Putamen (tissue), 1 donor: Measurements from ENCODE around the gene IDH3G.

Experiments used
- DNase-seq: peaks from one replicate; pipeline ENCODE4 v3.0.0-alpha.2; 2016; ENCODE audit warnings: low spot score

Gene IDH3G

DNA sequence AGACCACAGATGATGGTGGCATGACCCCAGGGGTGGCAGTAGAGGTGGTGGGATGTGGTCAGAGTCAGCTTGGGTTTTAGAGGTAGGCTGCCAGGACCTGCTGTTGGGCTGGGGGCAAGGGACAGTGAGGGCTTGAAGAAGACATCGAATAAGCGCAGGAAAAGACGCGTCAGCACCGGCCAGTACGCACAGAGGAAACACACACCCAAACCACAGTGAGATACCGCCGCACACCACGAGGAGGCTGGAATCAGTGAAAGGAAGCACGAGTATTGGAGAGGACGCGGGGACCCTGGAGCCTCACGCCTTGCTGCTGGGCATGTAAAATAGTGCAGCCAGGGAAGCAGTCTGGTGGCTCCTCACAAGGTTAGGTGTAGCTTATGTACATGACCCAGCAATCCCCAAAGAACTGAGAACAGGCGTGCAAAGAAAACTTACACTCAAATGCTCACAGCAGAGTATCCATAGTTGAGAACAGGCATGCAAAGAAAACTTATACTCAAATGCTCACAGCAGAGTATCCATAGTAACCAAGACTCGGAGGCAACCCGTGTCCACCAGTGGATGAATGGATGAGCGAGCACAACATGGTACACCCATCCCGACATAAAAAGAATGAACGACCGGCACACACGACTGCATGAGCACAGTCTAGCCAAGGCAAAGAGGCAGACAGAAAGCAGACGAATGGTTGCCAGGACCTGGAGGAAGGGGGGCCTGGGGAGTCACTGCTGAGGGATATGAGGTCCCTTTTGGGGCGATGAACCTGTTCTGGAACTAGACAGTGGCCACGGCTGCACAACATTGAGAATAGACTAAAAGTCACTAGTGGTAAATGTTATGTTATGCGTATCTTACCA lies 22.9 kb upstream of the IDH3G start:
- no peak for DNase-seq

DNA sequence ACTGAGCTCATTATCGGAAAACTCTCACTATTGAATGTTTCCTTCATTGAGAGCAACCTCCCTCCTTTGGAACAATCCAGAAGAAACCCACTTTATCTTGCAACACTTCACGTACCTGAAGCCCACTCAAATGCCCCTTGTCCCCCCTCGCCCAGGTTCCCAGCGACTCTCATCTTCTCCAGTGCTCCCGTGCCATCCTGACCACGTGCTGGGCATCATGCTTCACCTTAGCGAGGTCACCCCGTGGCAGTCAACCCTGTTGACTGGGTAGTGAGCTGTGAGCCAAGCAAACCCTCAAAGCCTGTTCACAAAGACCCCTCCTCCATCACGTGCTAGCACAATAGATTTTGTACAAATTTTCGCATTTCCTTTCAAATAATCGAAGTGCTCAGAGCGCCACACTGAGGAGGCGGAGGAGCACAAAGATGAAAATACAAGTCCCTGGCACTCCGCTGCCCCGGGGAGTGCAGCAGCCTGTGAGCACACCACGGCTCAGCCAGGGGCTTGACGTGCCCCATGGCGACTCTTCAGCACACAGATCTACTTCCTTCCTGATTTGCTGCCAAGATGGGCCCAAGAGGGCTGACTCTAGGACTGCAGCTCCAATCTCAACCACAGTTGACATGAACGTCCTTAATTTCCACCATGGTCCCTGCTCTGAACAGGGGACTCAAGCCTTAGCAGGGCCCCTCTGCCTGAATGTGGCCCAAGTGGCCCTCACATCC lies 20.6 kb upstream of the IDH3G start:
- DNase-seq = no peak

DNA sequence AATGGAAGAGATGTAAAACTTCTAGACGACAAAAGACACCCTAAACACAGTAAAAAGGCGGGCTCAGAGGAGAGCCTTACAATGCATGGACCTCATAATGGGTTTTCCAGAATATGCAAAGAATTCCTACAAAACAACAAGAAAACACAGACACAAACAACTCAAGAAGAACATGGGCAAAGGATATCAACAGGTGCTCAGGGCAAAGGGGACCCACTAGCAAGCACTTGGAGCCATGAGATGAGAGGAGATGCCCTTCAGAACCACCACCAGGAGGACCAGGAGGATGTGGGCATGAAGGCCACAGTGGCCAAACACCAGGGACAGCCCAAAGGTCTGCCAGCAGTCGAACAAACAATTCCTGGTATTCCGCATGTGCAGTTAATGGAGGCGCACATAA lies 19.0 kb upstream of the IDH3G start:
- DNase-seq = no peak

DNA sequence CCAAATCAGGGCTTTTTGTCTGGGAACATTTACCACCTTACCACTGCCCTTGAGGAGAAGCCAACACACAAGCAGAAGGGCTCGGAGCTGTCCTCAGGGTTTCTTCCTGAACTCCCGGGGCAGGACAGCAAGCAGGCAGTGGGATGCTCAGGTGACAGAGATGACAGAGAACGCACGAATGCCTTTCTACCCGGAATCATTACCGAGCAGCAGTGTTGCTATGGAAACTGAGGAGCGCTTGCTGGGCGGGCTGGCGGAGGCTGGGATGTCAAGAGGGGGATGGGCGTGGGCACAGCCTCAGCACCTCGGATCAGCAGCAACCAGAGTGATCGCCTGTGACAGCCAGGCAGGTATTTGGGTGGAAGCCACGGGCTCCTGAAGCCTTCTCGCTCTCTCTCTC lies 18.0 kb upstream of the IDH3G start:
- peak; percentile 49 for DNase-seq

DNA sequence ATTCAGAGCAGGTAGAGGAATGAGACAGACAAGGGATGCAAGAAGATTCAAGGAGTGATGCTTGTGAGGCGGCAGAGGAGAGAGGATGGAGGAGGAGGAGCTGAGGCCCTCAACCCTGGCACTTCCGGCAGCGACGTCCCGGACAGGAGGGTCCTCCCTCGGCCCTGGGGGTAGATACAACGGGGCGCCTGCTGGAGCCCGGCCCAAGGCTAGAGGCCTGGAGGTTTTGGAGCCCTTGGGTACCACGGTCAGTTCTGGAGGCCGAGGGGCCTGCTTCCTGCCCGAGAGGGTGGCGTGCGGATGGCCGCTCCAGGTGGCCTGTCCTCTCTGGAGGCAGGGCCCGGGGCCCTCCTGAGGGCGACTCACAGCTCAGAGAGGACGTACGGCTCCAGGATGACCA lies 13.8 kb upstream of the IDH3G start:
- no peak for DNase-seq

DNA sequence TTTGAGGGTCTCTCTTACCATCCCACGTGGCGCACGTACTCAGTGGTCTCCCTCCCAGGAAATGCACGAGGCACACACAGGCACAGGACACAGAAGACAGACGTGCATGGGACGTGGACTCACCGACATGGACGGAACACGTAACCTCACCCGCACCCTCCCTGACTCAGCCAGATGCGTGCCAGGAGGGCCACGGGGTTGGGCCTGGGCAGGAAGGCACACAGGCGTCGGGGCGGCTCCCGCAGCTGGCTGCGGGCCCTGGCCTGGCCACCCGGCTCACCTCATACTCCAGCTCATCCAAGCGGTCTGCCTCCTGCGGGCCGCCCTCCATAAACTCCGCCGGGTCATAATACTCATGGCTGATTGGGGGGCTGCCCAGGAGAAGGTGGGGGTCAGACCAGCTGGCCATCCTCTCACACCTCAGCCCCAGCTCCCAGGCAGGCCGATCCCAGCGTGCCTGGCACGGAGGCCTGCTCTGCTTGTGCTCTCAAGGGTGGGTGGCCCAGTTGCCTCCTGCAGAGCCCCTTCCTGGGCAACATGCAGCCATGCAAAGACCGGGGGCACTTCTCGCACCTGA lies 12.9 kb upstream of the IDH3G start:
- no peak for DNase-seq

DNA sequence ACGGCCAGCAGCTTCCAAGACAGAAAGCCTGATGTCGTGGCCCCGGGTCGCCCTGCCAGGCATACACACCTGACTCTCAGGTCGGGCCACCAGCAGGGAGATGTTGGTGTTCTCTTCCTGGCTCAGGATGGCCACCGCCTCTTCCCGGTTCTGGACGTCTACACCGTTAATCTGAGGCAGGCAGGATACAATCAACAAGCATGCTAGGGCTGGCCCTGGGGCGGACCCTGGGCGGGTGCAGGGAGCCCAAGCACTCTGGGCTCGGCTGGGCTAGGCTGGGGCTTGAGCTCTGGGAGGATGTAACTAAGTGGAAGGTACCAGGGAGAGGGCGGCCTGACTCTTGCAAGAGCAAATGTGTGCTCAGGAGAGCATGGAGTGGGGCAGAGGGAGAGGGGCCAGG lies 11.3 kb upstream of the IDH3G start:
- no peak for DNase-seq

DNA sequence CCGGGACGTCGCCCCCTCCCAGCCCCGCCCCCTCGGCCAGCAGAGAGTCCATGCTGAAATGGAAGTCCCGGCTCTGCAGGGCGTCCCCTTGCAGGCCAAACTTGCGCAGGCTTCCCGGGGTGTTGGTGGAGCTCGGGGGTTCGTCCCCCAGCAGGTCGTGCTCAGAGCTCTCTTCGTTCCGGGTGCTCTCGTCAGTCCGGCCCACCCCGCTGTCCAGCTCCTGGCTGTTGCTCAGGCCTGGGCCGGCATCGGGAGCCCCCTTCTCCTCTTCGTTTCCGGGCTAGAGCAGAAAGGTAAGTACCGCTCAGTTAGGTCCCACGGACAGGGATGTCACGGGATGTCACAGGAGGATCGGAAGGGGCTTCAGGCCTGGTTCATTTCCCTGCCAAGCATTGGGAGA lies 10.4 kb upstream of the IDH3G start:
- DNase-seq = no peak

DNA sequence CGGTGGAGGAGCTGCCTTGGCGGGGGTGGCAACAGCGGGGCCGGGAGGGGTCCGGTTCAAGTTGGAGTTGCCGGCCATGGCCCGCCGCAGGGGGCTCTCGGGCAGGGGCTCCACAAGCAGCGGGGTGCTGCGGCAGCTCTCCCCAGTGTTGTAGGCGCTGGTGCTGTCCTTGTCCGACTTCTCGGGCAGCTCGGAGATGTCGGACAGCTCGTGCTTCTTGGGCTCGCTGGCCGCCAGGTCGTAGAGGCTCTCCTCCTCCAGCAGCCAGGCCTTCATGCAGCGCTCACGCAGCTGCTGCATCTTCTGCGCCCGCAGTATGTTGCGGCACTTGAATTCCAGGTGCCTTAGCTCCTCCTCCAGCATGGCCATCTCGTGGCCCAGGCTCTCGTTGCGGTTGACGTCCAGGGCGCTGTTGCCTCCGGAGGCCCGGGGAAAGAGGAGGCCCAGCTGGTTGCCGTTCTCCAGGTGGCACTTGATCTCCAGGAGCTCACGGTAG lies 10.0 kb upstream of the IDH3G start:
- DNase-seq = no peak

DNA sequence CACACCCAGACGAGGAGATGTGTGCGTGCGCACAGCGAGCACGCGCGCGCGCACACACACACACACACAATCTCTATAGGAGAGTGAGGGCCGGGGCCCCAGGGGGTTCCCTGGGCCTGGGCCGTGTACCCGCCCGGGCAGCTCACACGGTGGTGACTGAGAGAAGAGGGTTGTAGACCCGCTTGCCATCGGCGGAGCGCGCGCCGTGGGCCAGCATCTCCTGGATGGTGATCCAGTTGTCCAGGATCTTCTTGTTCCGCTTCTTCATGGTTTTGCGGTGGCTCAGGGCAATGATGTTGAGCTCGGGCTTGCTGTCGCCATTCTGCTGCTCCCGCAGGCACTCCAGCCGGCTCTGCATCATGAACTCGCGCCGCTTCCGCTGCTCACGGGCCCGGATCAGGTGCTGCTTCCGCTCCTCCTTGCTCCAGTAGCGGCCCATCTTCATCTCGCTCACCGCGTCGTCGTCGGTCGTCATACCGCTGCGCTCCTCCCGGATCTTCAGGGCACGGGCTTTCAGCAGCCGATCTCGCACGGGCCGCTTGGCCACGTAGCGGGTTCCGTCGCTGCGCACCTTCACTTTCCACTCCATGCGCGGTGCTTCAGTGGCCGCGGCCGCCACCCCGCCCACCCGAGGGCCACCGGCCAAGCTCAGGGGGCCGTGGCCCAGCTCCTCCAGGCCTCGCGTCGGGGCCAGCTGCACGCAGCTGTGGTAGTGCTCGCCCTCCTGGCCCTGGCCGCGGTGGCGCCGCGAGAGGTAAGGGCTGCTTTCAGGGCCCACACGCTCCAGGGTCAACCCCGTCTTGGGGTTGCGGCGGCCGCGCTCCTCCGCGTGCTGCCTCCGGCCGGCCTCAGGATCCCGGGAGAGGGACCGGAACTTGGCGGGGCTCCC lies 9.3 kb upstream of the IDH3G start:
- no peak for DNase-seq

DNA sequence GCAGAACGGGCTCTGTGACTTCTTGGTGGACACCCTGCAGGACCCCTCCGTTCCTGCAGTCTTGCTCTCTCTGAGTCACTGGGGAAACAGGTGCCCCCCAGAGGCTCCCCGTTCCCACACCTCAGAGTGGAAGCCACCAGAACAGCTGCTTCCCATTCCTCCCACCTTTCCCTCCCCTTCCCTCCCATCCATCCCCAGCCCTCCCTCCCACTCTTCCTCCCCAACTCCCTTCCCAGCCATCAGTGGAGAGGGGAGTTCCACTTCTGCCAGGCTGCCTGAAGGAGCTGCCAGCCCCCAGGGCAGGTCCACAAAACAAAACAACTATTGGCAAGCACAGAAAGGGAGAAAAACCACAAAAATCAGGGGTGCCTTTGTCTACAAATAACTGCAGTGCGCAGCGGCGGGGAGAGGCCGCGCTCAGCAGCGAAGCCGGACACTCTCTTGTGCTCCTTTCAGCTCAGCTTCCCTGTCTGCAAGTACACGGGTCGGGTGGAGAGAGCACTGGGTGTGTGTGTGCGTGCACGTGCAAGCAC lies 8.4 kb upstream of the IDH3G start:
- no peak for DNase-seq

DNA sequence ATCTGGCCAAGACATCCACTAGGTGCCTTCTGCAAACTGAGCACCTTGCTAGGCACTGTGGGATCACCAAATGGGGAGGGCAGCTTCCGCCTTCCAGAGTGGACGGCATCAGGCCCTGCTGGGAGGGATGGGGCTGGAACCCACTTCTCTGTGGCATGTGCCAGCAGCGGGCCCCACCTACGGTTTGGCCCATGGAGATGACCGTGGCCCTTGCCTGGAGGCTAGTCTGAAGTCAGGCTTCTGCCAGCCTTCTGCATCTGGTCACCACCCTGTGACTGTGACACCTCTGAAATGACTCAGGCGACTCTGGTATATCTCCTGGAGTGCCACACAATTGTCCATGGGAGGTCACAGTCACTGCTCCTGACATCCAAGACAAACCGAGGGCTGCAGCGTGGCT lies 7.5 kb upstream of the IDH3G start:
- DNase-seq = no peak

DNA sequence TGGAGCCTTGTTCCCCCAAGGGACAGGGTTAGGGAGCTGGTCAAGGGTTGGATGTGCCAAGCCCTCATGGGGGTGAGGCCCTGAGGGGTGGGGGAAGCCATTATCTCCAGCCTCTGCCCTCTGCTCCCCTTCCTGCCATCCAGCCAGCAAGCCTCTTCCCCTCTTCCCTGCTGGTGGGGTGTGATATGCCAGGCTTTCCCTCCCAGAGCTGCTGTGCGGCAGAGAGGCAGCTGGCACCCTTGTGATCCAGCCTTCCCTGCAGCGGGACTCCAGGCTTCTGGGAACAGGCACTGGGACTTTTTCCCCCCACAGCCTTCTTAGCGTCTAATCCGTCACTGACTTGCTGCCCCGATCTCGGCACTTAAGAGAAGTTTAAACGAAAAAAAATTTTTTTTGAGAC lies 6.6 kb upstream of the IDH3G start:
- no peak for DNase-seq

DNA sequence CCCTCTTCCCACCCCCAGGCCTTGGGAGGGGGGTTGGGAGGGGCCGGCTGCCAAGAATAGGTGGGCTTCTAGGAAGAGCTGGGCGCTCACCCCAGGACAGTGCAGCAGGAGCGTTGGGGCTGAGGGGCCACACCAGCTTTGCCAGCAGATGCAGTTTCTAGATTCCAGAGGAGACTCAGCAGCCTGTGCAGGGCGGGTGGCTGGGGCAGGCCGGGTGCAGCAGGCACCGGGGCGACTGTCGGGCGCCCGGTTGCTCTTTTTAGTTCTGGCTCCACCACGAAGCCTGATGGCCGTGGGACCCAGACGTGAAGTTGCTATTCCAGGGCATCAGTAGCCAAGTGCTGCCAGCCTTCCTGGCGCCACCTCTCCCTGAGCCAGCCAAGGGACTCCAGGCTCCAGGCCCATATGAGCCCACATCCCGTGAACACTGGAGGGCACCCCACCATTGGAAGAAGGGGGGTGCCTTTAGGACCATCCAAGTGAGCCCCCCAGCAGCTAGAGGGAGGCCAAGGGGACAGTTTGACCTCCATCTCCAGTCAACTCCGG lies 6.1 kb upstream of the IDH3G start:
- no peak for DNase-seq

DNA sequence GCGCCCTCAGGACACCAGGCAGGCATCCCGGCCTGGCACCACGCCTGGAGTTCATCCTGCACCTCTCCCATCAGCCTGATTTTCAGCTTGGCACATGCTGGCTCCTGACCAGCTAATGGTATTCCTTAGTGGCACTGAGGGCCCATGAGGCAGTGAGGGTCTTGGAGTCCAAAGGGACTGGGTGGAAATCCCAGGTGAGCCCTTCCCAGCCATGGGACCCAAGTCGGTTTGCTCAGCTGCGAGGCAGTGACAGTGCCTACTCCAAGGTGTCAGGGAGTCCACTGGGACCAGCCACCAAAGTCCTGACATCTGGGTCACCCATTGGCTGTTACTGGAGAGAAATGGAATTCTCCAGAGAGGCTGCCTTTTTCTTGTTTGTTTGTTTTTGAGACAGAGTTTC lies 5.2 kb upstream of the IDH3G start:
- no peak for DNase-seq

DNA sequence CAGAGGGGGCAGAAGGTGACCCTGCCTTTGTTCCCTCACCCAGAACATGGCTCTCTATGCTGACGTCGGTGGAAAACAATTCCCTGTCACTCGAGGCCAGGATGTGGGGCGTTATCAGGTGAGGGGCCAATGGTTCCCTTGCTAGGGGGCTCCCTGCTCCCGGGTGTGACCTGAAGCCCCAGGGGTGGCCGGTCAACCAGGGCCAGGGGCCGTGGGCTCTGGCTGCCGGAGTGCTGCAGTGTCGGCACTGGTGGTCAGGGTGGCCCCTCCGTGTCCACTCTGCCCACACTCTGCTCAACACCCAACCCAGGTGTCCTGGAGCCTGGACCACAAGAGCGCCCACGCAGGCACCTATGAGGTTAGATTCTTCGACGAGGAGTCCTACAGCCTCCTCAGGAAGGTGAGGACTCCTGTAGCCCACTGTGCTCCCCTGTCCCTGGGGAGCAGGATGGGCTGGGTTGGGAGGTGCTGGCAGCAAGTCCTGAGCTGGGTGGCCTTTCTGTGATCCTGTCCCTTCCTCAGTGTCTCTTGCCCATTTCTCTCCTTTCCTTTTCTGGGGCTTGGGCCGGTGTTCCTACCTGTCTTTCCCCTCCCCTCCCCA lies 3.3 kb upstream of the IDH3G start:
- no peak for DNase-seq

DNA sequence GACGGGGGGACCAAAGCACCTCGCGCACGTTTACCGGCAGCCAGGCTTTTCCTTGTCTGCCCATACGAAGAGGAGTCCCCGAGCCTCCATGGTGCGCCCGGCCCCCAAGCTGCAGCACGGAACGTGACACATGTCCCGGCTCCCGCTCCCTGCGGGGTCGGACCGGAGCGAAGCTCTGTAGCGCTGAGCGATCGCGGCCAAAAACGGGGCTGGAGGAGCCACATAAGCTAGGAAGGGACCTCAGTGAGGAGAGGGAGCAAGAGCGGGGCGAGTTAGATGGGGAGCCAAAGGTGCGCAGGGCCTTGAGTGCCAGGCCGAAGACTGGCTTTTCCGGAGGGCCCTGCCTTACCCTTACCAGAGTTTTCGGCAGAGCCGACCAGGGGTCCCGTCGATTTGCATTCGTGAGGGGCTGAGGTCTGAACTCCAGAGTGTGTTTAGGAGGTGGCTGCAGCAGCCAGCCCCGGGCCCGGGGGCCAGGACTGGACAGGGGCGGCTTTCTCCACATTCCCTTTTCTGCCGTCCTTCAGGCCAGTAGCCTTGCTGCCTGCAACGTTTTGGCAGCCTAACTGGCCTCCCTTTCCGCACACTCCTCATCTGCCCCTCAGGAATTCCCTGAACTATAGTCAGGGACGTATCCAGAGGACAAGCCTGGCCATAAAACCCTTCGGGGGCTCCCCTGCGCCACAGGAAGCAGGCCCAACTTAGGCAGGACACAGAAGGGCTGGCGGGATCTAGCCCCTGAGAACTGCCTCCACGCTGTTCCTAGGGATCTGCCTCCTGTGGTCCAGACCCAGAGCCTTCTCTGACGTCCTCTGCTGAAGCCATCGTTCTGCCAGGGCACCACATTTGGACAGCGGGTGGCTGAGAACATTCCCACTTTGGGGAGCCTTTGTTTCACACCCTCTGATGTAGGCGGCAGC lies 982 bp upstream of the IDH3G start:
- no peak for DNase-seq

DNA sequence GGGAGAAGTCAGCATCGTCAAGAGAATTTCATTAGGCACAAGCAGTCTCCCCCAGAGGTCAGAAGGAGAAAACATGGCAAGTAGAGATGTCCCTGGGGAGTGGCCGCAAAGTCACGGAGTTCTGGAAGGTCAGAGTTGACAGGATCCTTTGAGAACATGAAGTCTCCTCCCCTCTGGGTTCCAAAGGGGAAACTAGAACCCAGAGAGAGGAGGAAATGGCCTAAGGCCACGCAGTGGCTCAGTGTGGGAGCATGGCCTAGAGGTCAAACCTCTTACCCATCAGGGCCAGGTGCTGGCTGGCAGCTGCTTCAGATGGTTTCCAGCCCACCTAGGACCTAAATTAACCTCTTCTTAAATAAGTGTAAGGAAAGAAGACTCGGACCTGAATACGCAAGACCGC lies 884 bp downstream of the IDH3G start:
- no peak for DNase-seq

DNA sequence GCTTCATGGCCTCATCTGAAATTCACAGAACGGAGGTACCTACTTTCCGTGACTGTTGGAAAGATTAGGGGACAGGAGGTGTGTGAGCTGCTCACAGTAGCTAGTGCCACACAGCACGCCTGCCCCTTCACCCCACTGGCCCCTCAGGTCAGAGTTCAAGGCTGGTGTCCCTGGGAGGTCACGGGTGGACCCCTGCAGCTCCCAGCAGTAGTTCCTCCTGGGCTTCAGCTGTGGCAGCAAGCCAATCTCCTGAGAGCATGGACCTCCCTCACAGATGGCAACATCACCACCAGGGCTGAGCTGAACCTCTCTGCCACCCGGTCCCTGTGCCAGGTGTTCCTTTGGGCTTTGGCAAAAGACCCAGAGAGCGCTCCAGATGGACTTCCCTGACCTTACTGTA lies 1.8 kb downstream of the IDH3G start:
- no peak for DNase-seq
